IMR-90 (cell line): ENCODE measurements around the gene ITGB1. TPM values are rescaled to one million over a fixed set of nuclear protein-coding genes. Genes with fewer than 3 reads are reported as not detected.

ENCODE experiments used
- ATAC-seq: fragments of 200-7000 bp; cut with Tn5 transposase; 2 replicates; pipeline ENCODE4 v1.9.1; 2020; ENCODE audit warnings: low read depth, mild to moderate bottlenecking, moderate library complexity
- BruUV-seq: library from RNA; stranded (reverse); fragments of 400-500 nt; replicated peaks from 2 replicates; lab custom pipeline; 2021; lab: Mats Ljungman, UMichigan
- CTCF ChIA-PET: fragments of 300-600 bp; formaldehyde crosslinking; extraction: SDS; loops from one replicate; lab custom pipeline; 2021; ENCODE audit warnings: antibody characterized with exemption; lab: Yijun Ruan, JAX
- POLR2A ChIA-PET: fragments of 300-600 bp; sonication (Branson Sonifier 250); formaldehyde crosslinking; loops from one replicate; lab custom pipeline; 2022; ENCODE audit warnings: antibody characterized with exemption; ENCODE audit not compliant: unreplicated experiment; lab: Charles Lee
- DNase-seq: peaks from one replicate; pipeline ENCODE4 v3.0.0; 2013
- H2AFZ ChIP-seq: replicated peaks from 2 replicates; pipeline ENCODE3; 2013; ENCODE audit warnings: low read length, mild to moderate bottlenecking; ENCODE audit not compliant: poor library complexity
- H2AK5ac ChIP-seq: 2 replicates; pipeline ENCODE4 v1.6.1; 2013; ENCODE audit warnings: low read depth, low read length, inconsistent platforms
- H2AK9ac ChIP-seq: replicated peaks from 2 replicates; pipeline ENCODE3; 2013; ENCODE audit warnings: mild to moderate bottlenecking, low read depth, low read length, moderate library complexity; ENCODE audit not compliant: poor library complexity
- H2BK120ac ChIP-seq: 2 replicates; pipeline ENCODE4 v1.6.1; 2013; ENCODE audit warnings: low read depth, low read length, inconsistent platforms
- H2BK15ac ChIP-seq: 3 replicates; pipeline ENCODE4 v1.6.1; 2013; ENCODE audit warnings: low read depth, low read length, inconsistent platforms
- H2BK20ac ChIP-seq: 2 replicates; pipeline ENCODE4 v1.6.1; 2013; ENCODE audit warnings: low read depth, mild to moderate bottlenecking, inconsistent platforms, low read length, moderate library complexity
- H2BK5ac ChIP-seq: 2 replicates; pipeline ENCODE4 v1.6.1; 2013; ENCODE audit warnings: mild to moderate bottlenecking, low read depth, low read length, inconsistent platforms; ENCODE audit not compliant: poor library complexity, severe bottlenecking
- H3K14ac ChIP-seq: replicated peaks from 2 replicates; pipeline ENCODE4 v1.6.1; 2013; ENCODE audit warnings: low read depth, low read length, inconsistent platforms
- H3K18ac ChIP-seq: 2 replicates; pipeline ENCODE4 v1.6.1; 2013; ENCODE audit warnings: low read depth, low read length, control low read depth
- H3K23ac ChIP-seq: 2 replicates; pipeline ENCODE4 v1.6.1; 2013; ENCODE audit warnings: low read depth, low read length, inconsistent platforms
- H3K27ac ChIP-seq: 2 replicates; pipeline ENCODE4 v1.5.1; 2013; ENCODE audit warnings: mild to moderate bottlenecking, control low read depth, low read length; ENCODE audit not compliant: insufficient read depth
- H3K27me3 ChIP-seq: 2 replicates; pipeline ENCODE4 v1.6.1; 2013; ENCODE audit warnings: low read length; ENCODE audit not compliant: control insufficient read depth, insufficient read depth
- H3K36me3 ChIP-seq: 2 replicates; pipeline ENCODE4 v1.6.1; 2013; ENCODE audit warnings: low read length, mixed read lengths; ENCODE audit not compliant: control insufficient read depth, insufficient read depth
- H3K4ac ChIP-seq: 2 replicates; pipeline ENCODE4 v1.6.1; 2013; ENCODE audit warnings: low read depth, low read length, inconsistent platforms
- H3K4me1 ChIP-seq: 2 replicates; pipeline ENCODE4 v1.6.1; 2013; ENCODE audit warnings: low read length, mixed read lengths; ENCODE audit not compliant: control insufficient read depth, insufficient read depth
- H3K4me2 ChIP-seq: 2 replicates; pipeline ENCODE4 v1.6.1; 2013; ENCODE audit warnings: low read depth, mild to moderate bottlenecking, control low read depth, low read length, moderate library complexity
- H3K4me3 ChIP-seq: 2 replicates; pipeline ENCODE4 v1.5.1; 2013; ENCODE audit warnings: low read depth, mild to moderate bottlenecking, control low read depth, low read length, moderate library complexity; ENCODE audit not compliant: insufficient read depth
- H3K56ac ChIP-seq: 2 replicates; pipeline ENCODE4 v1.6.1; 2013; ENCODE audit warnings: low read length, inconsistent platforms; ENCODE audit not compliant: insufficient read depth; ENCODE audit errors: extremely low read depth
- H3K79me1 ChIP-seq, 2 experiments: 2 replicates each; pipeline ENCODE4 v1.6.1; 2013; ENCODE audit warnings: low read length in 2 of 2, inconsistent platforms in 1 of 2, low read depth in 1 of 2
- H3K9ac ChIP-seq: 2 replicates; pipeline ENCODE4 v1.6.1; 2013; ENCODE audit warnings: low read depth, low read length, control low read depth
- H3K9me1 ChIP-seq: 2 replicates; pipeline ENCODE4 v1.6.1; 2013; ENCODE audit warnings: low read length, inconsistent platforms; ENCODE audit not compliant: insufficient read depth
- H3K9me3 ChIP-seq: 2 replicates; pipeline ENCODE4 v1.6.1; 2013; ENCODE audit warnings: low read length; ENCODE audit not compliant: control insufficient read depth, insufficient read depth
- H4K20me1 ChIP-seq: 2 replicates; pipeline ENCODE4 v1.6.1; 2013; ENCODE audit warnings: low read length, inconsistent platforms; ENCODE audit not compliant: insufficient read depth
- H4K5ac ChIP-seq: 2 replicates; pipeline ENCODE4 v1.6.1; 2013; ENCODE audit warnings: mild to moderate bottlenecking, low read depth, low read length, control low read depth
- H4K8ac ChIP-seq, 2 experiments: 2 replicates each; pipeline ENCODE4 v1.6.1; 2013; ENCODE audit warnings: low read depth in 2 of 2, low read length in 2 of 2, control low read depth in 1 of 2, inconsistent platforms in 1 of 2
- H4K91ac ChIP-seq: 2 replicates; pipeline ENCODE4 v1.6.1; 2013; ENCODE audit warnings: low read depth, low read length, inconsistent platforms; ENCODE audit not compliant: insufficient read depth
- BHLHE40 ChIP-seq: fragments of 150-350 bp; IDR thresholded peaks from 2 replicates; pipeline ENCODE4 v1.6.1; 2016; ENCODE audit warnings: mild to moderate bottlenecking, low read depth, low read length
- CEBPB ChIP-seq: IDR thresholded peaks from 2 replicates; pipeline ENCODE4 v1.6.1; 2012; ENCODE audit warnings: low read depth, low read length, improper control_type of control experiment
- CHD1 ChIP-seq: IDR thresholded peaks from 2 replicates; pipeline ENCODE4 v1.6.1; 2012; ENCODE audit warnings: low read depth, low read length, improper control_type of control experiment
- FOS ChIP-seq: fragments of 150-350 bp; IDR thresholded peaks from 2 replicates; pipeline ENCODE4 v1.6.1; 2016; ENCODE audit warnings: low read depth, low read length
- MAFK ChIP-seq: IDR thresholded peaks from 2 replicates; pipeline ENCODE4 v1.6.1; 2012; ENCODE audit warnings: low read depth, low read length, improper control_type of control experiment
- MAZ ChIP-seq: IDR thresholded peaks from 2 replicates; pipeline ENCODE4 v1.6.1; 2012; ENCODE audit warnings: low read depth, mild to moderate bottlenecking, low read length, improper control_type of control experiment, moderate library complexity, borderline replicate concordance
- MXI1 ChIP-seq: IDR thresholded peaks from 2 replicates; pipeline ENCODE4 v1.6.1; 2012; ENCODE audit warnings: low read depth, mild to moderate bottlenecking, low read length, moderate library complexity, borderline replicate concordance
- NFE2L2 ChIP-seq: fragments of 150-350 bp; IDR thresholded peaks from 2 replicates; pipeline ENCODE4 v1.6.1; 2016; ENCODE audit warnings: low read depth, mild to moderate bottlenecking, low read length
- POLR2A ChIP-seq: IDR thresholded peaks from 2 replicates; pipeline ENCODE4 v1.6.1; 2012; ENCODE audit warnings: mild to moderate bottlenecking, low read depth, low read length
- RAD21 ChIP-seq: IDR thresholded peaks from 2 replicates; pipeline ENCODE4 v1.6.1; 2012; ENCODE audit warnings: low read length, improper control_type of control experiment
- RCOR1 ChIP-seq: IDR thresholded peaks from 2 replicates; pipeline ENCODE4 v1.6.1; 2012; ENCODE audit warnings: mild to moderate bottlenecking, low read length, improper control_type of control experiment; ENCODE audit not compliant: insufficient replicate concordance
- RFX5 ChIP-seq: IDR thresholded peaks from 2 replicates; pipeline ENCODE4 v1.8.0; 2012; ENCODE audit warnings: low read depth, mild to moderate bottlenecking, low read length, moderate library complexity
- SMC3 ChIP-seq: fragments of 150-350 bp; IDR thresholded peaks from 2 replicates; pipeline ENCODE4 v1.6.1; 2016; ENCODE audit warnings: low read depth, mild to moderate bottlenecking, antibody characterized with exemption, low read length, moderate library complexity
- WGBS, 2 experiments: methylation state at CpG; one replicate each; pipeline versions ENCODE4 v1.1.5 to v1.1.7; 2013; ENCODE audit warnings: missing lambda C conversion rate in 2 of 2; ENCODE audit not compliant: insufficient read length in 1 of 2; ENCODE audit errors: extremely low coverage in 2 of 2; 5-methylcytosine and 5-hydroxymethylcytosine counted together
- dilution Hi-C: fragments of 300-500 bp; cut with HindIII; formaldehyde crosslinking; loops from one replicate; pipeline ENCODE4 v1.14.3; 2018; ENCODE audit warnings: low sequenced_read_pairs; ENCODE audit not compliant: unreplicated experiment
- in situ Hi-C: fragments of 300-500 bp; cut with MboI; formaldehyde crosslinking; loops from 3 replicates; pipeline ENCODE4 v1.14.3; 2019; ENCODE audit warnings: low sequenced_read_pairs, inconsistent platforms, mixed read lengths
- intact Hi-C: fragments of 100-400 bp; cut with micrococcal nuclease; formaldehyde crosslinking; loops from 2 replicates; pipeline ENCODE4 v1.10.0; 2022
- polyA plus RNA-seq, 3 experiments: library from polyadenylated mRNA; depleted of rRNA; stranded (reverse); fragments of >200 nt; gene quantifications; 2 replicates each; pipeline ENCODE4 v1.2.3, GENCODE V29; 2012; ENCODE audit warnings: low replicate concordance in 1 of 3
- total RNA-seq: library from RNA; depleted of rRNA; stranded (reverse); fragments of >200 nt; gene quantifications from 2 replicates; pipeline ENCODE4 v1.2.3, GENCODE V29; 2012
- TF ChIP-seq, protein P1 (sequence below): conservative IDR thresholded peaks from 2 replicates; pipeline ENCODE4 v1.5.1; 2012; ENCODE audit warnings: mild to moderate bottlenecking, low read depth, low read length, improper control_type of control experiment
- TF ChIP-seq, protein P2 (sequence below): fragments of 150-350 bp; IDR thresholded peaks from 2 replicates; pipeline ENCODE4 v1.6.1; 2016; ENCODE audit warnings: low read depth, mild to moderate bottlenecking, low read length, moderate library complexity, borderline replicate concordance

The ITGB1 gene
- total and polyA plus RNA-seq, 2 of the 4 experiments (the other 2 are of a cell fraction), result 1,331 to 2,066 TPM

- DNase-seq (peak; percentile 93), ATAC-seq (peak; percentile 43)
- peak overlapping the region; percentile 98 for H2AK5ac ChIP-seq
- peak overlapping the region; percentile 92 for H4K91ac ChIP-seq
- peak overlapping the region; percentile 94 for H3K56ac ChIP-seq
- H3K4me3 ChIP-seq, result peak overlapping the region; percentile 5; the same call in 1 of the 2 replicates
- peak overlapping the region; percentile 98 for H3K14ac ChIP-seq
- peak overlapping the region; percentile 53 to 97 for H4K8ac ChIP-seq
- peak overlapping the region; percentile 97 for H2BK5ac ChIP-seq
- in situ Hi-C loops (no loop called here), intact Hi-C loops (loop anchor here (1.0 kb wide), 1 partner anchor 43 kb away; no protein-coding TSS in a partner anchor), dilution Hi-C loops (no loop called here)
- H3K27me3 ChIP-seq, result no peaks in the 10 kb centered on the region
- peaks cover 4% of the 10 kb centered on the region for H3K9me1 ChIP-seq
- peak overlapping the region; percentile 83 for H3K4me2 ChIP-seq
- H3K4me1 ChIP-seq, result peaks cover 10% of the 10 kb centered on the region
- H3K23ac ChIP-seq, result peak overlapping the region; percentile 98
- peak overlapping the region; percentile 96 for H2BK120ac ChIP-seq
- H3K9ac ChIP-seq, result peak overlapping the region; percentile 56; the same call in 1 of the 2 replicates
- H3K4ac ChIP-seq, result peak overlapping the region; percentile 93
- peak overlapping the region; percentile 88; the same call in 2 of the 3 replicates for H2BK15ac ChIP-seq
- no TSS peak for BruUV-seq
- H3K18ac ChIP-seq, result peak overlapping the region; percentile 91; the same call in 1 of the 2 replicates
- WGBS, 2 experiments, result 50% methylated on average over 1 of the region's 2 CpGs; no CpG with 5 or more reads in 1 of the 2 experiments
- peak overlapping the region; percentile 20; the same call in 1 of the 2 replicates for H4K5ac ChIP-seq
- H2AFZ ChIP-seq, result no peak overlapping the region
- H3K36me3 ChIP-seq, result no peaks in the 10 kb centered on the region
- ChIA-PET POLR2A (interaction anchor here (1.4 kb wide), 1 partner anchor 18 kb away, joined by 4 read pairs; no protein-coding TSS in a partner anchor), CTCF (no interaction called here)
- peak overlapping the region; percentile 71 for H3K27ac ChIP-seq
- no peak overlapping the region for H2AK9ac ChIP-seq
- H2BK20ac ChIP-seq, result peak overlapping the region; percentile 97
- H3K79me1 ChIP-seq, result peaks cover 7 to 30% of the 10 kb centered on the region in 2 experiments; a peak in 2 of 4 replicates
- no peaks in the 10 kb centered on the region for H3K9me3 ChIP-seq
- H4K20me1 ChIP-seq, result peaks cover 7% of the 10 kb centered on the region
- TF ChIP-seq POLR2A (peak; percentile 78), CHD1 (no peak; the same call in 1 of the 2 replicates), CEBPB (no peak; the same call in 1 of the 2 replicates), NFE2L2 (no peak), BHLHE40 (no peak), RAD21 (peak; percentile 40; the same call in 1 of the 2 replicates), MAZ (no peak), SMC3 (no peak), RFX5 (no peak), MAFK (no peak), RCOR1 (no peak), MXI1 (no peak), FOS (no peak)
- TF ChIP-seq, protein P1, sequence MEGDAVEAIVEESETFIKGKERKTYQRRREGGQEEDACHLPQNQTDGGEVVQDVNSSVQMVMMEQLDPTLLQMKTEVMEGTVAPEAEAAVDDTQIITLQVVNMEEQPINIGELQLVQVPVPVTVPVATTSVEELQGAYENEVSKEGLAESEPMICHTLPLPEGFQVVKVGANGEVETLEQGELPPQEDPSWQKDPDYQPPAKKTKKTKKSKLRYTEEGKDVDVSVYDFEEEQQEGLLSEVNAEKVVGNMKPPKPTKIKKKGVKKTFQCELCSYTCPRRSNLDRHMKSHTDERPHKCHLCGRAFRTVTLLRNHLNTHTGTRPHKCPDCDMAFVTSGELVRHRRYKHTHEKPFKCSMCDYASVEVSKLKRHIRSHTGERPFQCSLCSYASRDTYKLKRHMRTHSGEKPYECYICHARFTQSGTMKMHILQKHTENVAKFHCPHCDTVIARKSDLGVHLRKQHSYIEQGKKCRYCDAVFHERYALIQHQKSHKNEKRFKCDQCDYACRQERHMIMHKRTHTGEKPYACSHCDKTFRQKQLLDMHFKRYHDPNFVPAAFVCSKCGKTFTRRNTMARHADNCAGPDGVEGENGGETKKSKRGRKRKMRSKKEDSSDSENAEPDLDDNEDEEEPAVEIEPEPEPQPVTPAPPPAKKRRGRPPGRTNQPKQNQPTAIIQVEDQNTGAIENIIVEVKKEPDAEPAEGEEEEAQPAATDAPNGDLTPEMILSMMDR, result peak; percentile 34
- TF ChIP-seq, protein P2, sequence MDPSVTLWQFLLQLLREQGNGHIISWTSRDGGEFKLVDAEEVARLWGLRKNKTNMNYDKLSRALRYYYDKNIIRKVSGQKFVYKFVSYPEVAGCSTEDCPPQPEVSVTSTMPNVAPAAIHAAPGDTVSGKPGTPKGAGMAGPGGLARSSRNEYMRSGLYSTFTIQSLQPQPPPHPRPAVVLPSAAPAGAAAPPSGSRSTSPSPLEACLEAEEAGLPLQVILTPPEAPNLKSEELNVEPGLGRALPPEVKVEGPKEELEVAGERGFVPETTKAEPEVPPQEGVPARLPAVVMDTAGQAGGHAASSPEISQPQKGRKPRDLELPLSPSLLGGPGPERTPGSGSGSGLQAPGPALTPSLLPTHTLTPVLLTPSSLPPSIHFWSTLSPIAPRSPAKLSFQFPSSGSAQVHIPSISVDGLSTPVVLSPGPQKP, result no peak
Measured at GRCh38 chr10:32961895-32962369, 3.9 kb upstream of the ITGB1 start.
